Measurements from ENCODE around the gene PYGL. TPM values are rescaled to one million over a fixed set of nuclear protein-coding genes. Genes with fewer than 3 reads are reported as not detected.

Gene PYGL
- total and polyA plus RNA-seq, 7 donors = 21.7 to 49.9 (median 32.1) TPM

GRCh38 chr14:50974118-50974517 lies 29.8 kb upstream of the PYGL start:
- no peaks in the 10 kb centered on the region for H3K9me3 ChIP-seq
- H3K36me3 ChIP-seq = no peaks in the 10 kb centered on the region
- no peaks in the 10 kb centered on the region for H3K27me3 ChIP-seq
- H3K27ac ChIP-seq = no peak overlapping the region
- H3K4me3 ChIP-seq = no peak overlapping the region
- peaks cover 0 to 10% (median 2%) of the 10 kb centered on the region in 4 donors for H3K4me1 ChIP-seq
- TF ChIP-seq EP300 (IDR thresholded peaks at IDR 0.05) (no peak), CTCF (IDR thresholded peaks at IDR 0.05) (no peak), POLR2AphosphoS5 (IDR thresholded peaks at IDR 0.05) (no peak), POLR2A (IDR thresholded peaks at IDR 0.05) (no peak)
- DNase-seq = no peak
- intact Hi-C loops (cut with DNase I) = no loop called here
- 87 to 95% methylated on average over 5 of the region's 5 CpGs for WGBS, 2 donors

GRCh38 chr14:50972734-50973133 lies 28.5 kb upstream of the PYGL start:
- no peak for DNase-seq
- Histone ChIP-seq H3K27ac (no peak overlapping the region), H3K27me3 (no peaks in the 10 kb centered on the region), H3K4me1 (peaks cover 0 to 4% (median 0%) of the 10 kb centered on the region in 4 donors), H3K36me3 (no peaks in the 10 kb centered on the region), H3K9me3 (no peaks in the 10 kb centered on the region), H3K4me3 (no peak overlapping the region)
- intact Hi-C loops (cut with DNase I) = no loop called here
- TF ChIP-seq POLR2A (IDR thresholded peaks at IDR 0.05) (no peak), EP300 (IDR thresholded peaks at IDR 0.05) (no peak), POLR2AphosphoS5 (IDR thresholded peaks at IDR 0.05) (no peak)
- WGBS, 2 donors = 94 to 95% methylated on average over 11 of the region's 11 CpGs

DNA sequence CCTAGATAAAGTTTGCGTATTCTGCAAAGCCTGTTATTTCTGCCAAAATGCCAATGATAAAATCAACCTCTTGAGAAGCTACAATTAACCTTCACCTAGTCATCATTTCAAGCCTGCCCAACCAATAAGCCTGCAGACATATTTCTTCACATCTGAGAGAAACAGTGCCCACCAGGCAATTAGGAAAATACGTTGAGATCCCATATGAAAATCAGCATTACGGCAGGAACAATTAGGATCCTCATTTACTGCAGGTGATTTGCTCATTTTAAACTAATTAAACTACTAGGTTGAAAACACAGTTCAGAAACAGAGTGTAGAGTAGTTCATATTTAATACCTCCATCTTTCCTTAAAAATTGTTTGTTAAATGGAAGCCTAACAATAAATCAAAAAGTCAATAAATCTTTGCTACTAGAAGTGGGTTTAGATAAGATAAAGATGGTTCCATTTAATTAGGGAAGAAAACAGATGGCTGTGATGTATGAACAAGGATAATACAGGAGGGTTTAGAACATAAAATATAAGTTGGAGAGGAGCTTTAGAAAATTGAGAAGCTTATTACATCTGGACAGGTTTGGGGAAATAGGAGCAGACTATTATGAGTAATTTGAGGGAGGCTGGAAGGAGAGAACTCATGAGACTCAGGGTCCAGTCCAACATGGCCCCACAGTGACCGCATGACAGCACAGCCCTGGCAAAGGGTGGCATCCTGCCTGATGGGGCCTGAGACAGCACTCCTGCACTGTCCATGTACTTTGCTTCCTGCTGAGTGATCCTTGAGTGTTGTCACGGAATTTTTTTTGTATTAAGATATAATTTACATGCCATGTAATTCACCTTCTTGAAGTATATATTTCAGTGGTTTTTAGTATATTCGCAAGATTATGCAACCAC lies 26.9 kb upstream of the PYGL start:
- no peaks in the 10 kb centered on the region for H3K27me3 ChIP-seq
- no peak overlapping the region for H3K4me3 ChIP-seq
- no peak overlapping the region for H3K27ac ChIP-seq
- H3K9me3 ChIP-seq = no peaks in the 10 kb centered on the region
- no peaks in the 10 kb centered on the region for H3K36me3 ChIP-seq
- no peak for TF ChIP-seq POLR2A (IDR thresholded peaks at IDR 0.05)
- no peak for TF ChIP-seq POLR2AphosphoS5 (IDR thresholded peaks at IDR 0.05)
- no peak for TF ChIP-seq CTCF (IDR thresholded peaks at IDR 0.05)
- no peak for TF ChIP-seq EP300 (IDR thresholded peaks at IDR 0.05)
- H3K4me1 ChIP-seq = peaks cover 0 to 4% (median 0%) of the 10 kb centered on the region in 4 donors
- DNase-seq = no peak
- intact Hi-C loops (cut with DNase I) = no loop called here
- 89 to 90% methylated on average over 6 of the region's 6 CpGs for WGBS, 2 donors

GRCh38 chr14:50967790-50968189 lies 23.5 kb upstream of the PYGL start:
- H3K27ac ChIP-seq = no peak overlapping the region
- H3K4me1 ChIP-seq = peaks cover 0 to 24% (median 12%) of the 10 kb centered on the region in 4 donors
- TF ChIP-seq EP300 (IDR thresholded peaks at IDR 0.05) (no peak), POLR2A (IDR thresholded peaks at IDR 0.05) (no peak), POLR2AphosphoS5 (IDR thresholded peaks at IDR 0.05) (no peak), CTCF (IDR thresholded peaks at IDR 0.05) (no peak)
- H3K4me3 ChIP-seq = no peak overlapping the region
- DNase-seq = no peak
- no peaks in the 10 kb centered on the region for H3K36me3 ChIP-seq
- intact Hi-C loops (cut with DNase I) = no loop called here
- H3K9me3 ChIP-seq = no peaks in the 10 kb centered on the region
- no peaks in the 10 kb centered on the region for H3K27me3 ChIP-seq
- 30 to 41% methylated on average over 2 of the region's 2 CpGs for WGBS, 2 donors

GRCh38 chr14:50967103-50967502 lies 22.8 kb upstream of the PYGL start:
- no peak for DNase-seq
- WGBS, 2 donors = 57 to 76% methylated on average over 3 of the region's 3 CpGs
- intact Hi-C loops (cut with DNase I) = no loop called here
- H3K36me3 ChIP-seq = no peaks in the 10 kb centered on the region
- no peaks in the 10 kb centered on the region for H3K27me3 ChIP-seq
- peaks cover 0 to 31% (median 19%) of the 10 kb centered on the region in 4 donors for H3K4me1 ChIP-seq
- H3K4me3 ChIP-seq = no peak overlapping the region
- no peak overlapping the region for H3K27ac ChIP-seq
- H3K9me3 ChIP-seq = no peaks in the 10 kb centered on the region
- TF ChIP-seq EP300 (IDR thresholded peaks at IDR 0.05) (no peak), POLR2AphosphoS5 (IDR thresholded peaks at IDR 0.05) (no peak), CTCF (IDR thresholded peaks at IDR 0.05) (no peak), POLR2A (IDR thresholded peaks at IDR 0.05) (no peak)

Measured in sigmoid colon (tissue), 7 donors.